ENCODE data around the gene TMEM41A.

DNA sequence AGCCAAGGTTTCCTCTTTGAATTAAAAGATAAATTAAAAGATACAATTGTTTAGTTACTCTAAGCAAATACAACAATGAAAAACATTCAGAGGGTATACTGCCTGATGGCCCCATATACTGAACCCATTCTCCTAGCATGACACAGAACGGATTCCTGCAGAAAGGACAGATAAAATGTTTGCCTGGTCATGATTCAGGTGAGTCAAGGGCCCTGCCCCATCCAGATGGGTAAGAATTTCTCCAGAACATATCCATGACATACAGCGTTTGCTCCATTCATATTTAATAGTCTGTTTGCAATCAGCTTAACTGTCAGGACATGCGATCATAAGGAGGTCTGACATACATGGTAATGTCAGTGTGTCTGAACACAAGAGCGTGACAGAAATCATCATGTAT lies 8.6 kb downstream of the TMEM41A start:
- TF ChIP-seq GATA2 (IDR thresholded peaks at IDR 0.05; ENCODE audit: low read depth, low read length) (no peak), GATA3 (IDR thresholded peaks at IDR 0.05; ENCODE audit: low read depth, low read length) (no peak)

Data from SH-SY5Y (cell line).